ENCODE data around the gene FMC1.
A peak's percentile ranks its signal among the peaks of the same experiment; 100 is the strongest.
"Not testable (repeated sequence)": the region's sequence is repeated elsewhere in the genome, so short reads cannot be mapped to it uniquely, and the experiment has no call there.

FMC1 gene, protein sequence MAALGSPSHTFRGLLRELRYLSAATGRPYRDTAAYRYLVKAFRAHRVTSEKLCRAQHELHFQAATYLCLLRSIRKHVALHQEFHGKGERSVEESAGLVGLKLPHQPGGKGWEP

DNA sequence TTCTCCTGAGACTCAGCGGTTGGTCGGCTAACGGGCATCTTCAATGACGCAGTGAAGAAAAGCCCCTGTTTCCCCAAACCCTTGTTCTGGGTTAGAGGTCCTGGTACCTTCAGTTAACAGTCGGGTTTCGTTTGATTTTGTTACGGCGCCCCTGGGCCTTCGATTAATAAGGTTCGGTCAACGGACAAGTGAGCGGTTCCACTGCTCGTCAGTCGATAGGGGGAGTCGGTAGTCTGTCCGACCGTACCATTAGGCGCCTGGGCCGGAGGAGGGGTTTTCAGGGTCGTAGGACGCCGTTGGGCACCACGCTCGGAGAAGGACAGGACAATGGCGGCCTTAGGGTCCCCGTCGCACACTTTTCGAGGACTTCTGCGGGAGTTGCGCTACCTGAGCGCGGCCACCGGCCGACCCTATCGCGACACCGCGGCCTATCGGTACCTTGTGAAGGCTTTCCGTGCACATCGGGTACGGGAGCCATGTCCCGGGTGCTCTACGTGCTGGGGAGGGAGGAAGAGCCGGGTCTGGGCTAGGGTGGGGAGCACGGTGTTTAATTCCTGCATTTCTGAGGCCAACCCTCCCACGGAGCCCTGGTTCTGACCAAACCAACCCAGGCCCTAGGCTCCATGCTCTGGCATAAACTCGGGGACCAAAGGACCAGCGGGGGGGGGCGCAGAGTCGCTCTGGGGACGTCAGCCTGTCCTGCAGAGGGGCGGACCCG lies at the start of gene FMC1:
TSS of gene FMC1 (plus strand) at position 280 of the 718 bp plus-strand sequence. CDS start at position 328, 48 bp downstream.
- DNase-seq = peak; percentile 90

DNA sequence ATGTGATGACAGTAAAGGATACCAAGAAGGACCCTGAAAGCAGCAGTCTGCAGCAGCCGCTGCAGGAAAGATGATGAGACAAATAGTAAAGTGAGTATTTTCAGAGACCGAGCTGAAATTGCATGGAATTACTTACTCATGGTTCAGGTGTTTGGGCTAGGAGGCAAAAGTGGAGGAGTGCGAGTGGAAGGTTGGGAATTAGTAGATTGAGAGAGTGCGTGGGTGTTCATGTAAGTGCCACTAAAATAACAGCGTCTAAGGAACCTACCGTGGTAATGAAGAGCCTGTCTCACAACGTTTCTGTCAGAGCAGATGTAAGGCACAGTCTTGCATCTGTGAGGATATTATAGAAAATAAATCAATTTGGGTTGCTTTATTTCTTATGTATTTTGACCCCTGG lies 48.3 kb upstream of the FMC1 start:
- no peak for DNase-seq

DNA sequence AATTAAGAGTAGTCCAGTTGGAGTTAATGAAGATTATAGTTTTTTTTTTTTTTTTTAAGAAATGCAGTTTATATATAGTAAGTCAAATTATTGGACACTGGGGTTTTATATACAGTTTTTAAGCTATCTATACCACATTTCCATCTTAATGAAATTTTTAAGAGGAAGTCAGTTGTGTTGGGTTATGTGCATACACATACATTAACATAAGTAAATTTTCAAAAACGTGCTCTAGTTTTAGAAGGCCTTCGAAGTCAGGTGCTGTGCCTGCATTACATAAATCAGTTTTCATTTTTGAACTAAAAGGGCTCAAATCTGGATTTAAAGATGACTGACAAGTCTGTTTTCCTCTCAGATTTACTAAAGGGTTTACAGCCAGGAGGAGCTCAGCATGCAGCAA lies 47.6 kb upstream of the FMC1 start:
- DNase-seq = no peak

DNA sequence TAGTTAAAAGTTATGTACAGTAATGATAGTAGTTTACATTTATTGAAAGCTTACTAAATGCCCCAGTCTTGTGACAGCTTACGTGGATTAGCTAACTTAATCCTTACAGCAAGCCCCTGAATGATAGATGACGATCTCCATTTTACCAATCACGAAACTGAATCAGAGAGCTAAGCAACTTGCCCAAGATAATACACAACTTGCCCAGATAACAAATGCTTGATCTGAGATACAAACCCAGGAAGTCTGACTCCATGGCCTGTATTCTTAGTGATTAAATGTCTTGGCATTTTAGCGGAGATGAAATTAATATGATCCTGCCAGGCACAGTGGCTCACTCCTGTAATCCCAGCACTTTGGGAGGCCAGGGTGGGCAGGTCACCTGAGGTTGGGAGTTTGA lies 46.9 kb upstream of the FMC1 start:
- no peak for DNase-seq

DNA sequence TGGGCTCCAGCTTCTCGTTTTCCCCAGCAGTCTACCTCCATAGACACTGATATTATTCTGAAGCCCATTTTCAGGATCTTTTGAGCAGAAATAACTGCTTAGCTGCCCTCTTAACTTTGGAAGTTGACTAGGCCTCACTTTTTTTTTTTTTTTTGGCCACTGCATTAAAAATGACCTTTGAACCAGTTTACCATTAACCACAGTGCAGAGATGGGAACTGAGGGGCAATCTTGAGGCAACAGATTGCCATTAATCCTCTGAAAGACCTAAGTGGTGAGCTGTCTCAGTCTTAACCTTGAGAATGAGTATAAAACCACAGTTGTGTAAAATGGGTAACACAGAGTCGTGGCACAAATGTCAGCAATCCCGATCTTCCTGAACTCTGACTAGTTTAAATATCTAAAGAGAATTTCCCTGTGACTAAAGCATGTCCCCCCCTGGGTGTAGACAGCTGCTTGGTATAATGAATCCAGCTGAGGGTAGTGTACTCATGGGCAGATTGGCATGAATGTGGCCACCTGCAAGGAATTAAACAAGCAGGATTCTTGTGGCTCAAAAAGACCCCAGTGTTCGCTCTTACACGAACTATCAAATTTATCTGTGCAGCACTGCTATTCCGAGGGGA lies 46.1 kb upstream of the FMC1 start:
- DNase-seq = no peak

DNA sequence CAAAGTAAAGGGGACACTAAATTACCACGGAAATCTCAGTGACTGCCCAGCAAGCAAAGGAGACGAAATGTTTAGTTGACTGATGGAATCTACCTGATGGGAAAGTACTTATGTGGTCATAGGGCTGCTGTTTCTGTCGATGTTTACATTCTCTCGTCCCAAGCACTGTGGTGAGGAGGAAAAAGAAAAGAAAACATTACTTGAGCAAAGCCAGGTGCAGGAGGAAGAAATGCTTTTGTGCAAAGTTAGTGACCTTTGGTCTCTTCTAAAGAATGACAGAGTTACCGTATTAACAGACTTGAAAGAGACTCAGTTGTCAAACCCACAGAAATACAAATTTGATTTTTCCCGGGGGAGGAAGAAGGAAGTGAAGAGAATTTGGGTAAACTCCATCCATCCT lies 43.3 kb upstream of the FMC1 start:
- DNase-seq = no peak

DNA sequence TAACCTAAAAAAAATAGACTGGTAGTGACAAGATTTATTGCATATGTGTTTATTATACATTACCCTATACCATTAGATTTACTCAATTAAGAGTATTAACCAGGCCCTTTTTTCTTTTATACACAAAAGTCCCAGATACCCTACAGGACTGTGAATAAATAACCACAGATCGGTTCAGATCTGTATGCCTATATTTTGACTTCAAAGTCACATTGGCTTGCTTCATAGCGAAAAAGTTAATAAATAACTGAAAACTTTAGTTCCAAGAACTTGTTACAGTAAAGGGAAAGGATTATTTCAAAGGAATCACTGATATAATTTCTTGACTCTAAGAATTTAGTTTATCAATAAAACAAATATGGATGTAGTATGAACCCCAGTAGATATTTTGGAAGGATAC lies 41.8 kb upstream of the FMC1 start:
- no peak for DNase-seq

DNA sequence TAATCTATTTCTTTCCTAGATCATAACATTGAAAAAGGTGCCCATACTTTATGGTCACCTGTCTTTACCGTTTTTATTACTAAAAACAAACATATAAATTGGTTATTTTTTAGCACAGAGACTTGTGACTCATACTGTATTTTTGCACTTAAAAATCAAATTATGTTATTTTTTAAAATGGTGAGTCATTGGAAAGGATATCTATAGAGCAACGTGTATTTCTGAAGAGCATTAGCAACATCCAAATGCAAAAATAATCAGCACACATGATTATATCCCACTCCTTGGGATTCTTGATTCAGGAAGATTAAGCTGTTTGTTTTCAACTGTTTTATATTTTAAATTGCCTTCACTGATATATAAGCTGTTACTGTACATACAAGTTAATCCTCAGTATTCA lies 40.7 kb upstream of the FMC1 start:
- no peak for DNase-seq

DNA sequence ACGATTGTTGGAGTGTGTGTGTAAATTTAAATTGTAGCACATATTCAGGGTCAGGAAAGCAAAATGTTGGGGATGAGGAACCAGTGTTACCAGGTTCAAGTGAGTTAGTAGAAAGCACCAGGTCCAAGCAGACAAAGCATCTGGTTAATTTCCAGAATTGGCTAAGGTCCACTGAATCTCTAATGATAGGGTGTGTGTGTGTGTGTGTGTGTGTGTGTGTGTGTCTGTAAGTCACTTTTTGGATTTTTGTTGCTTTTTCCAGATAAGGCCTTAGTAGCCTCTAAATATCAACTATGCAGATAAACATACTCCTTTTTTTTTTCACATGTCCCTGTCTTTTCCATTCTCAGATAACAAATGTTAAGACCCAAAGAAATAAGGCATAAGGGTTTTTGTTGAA lies 36.6 kb upstream of the FMC1 start:
- DNase-seq = no peak

DNA sequence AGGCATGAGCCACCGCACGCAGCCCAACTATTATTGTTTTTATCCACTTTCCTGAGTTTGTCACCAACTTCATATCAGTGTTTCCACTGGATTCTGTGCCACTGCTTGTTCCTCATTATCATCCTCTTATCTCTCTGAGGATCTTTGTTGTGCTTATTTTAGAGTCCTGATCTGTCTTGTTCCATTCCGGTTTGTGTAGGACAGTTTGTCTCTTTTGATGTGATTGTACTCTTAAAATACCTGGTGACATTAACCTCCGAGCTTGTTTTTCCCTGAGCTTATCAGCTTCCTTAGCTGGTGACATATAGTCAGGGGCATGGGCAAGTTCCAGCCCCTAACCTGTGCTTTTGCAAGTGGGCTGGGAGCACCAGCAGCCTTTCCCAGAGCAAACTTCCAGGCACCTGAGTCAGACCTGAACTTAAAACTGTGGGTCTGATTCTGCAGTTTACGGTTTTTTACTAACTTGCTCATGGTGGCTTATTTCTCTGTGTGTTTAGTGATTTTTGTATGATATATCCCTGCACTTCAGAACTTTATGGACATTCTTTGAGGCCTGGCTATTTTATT lies 23.1 kb upstream of the FMC1 start:
- no peak for DNase-seq

DNA sequence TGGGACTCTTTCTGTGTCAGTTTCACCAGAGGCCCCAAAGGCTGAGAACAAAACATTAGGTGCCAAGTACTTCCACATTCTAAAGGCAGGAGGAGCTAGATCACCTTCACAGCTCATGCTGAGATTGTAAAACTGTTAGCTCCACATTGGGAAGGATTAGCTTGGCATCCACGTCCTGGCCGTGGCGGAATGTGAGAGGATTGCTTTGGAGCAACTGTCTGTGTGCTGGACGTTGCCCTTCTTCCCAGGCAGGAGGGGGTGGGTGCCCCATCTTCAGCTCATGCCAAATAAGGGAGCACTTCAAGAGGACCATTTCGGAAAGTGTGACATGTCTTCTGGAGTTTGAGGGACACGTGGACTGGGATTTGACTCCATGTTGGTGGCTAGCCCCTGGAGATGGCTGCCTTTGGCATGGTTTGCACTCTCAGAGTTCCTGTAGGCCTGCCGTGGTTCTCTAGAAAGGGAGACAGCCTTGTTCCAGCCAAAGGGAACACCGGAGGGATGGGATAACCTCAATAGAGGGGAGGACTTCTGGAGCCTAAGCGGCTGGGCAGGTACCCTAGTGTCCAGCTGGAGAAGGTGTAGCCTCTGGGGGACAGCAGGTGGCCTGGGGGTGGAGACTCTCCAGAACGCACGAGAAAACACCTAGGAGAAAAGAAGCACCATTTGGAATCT lies 19.9 kb upstream of the FMC1 start:
- DNase-seq = no peak

DNA sequence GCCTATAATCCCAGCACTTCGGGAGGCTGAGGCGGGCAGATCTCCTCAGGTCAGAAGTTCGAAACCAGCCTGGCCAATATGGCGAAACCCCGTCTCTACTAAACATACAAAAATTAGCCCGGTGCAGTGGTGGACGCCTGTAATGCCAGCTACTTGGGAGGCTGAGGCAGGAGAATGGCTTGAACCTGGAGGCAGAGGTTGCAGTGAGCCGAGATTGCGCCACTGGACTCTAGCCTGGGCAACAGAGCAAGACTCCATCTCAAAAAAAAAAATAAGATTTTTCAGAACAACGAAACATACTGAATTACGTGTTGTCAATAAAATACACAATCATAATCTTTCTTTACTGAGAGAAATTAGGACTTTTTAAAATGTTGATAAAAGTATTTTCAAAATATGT lies 16.4 kb upstream of the FMC1 start:
- DNase-seq = not testable (repeated sequence)

DNA sequence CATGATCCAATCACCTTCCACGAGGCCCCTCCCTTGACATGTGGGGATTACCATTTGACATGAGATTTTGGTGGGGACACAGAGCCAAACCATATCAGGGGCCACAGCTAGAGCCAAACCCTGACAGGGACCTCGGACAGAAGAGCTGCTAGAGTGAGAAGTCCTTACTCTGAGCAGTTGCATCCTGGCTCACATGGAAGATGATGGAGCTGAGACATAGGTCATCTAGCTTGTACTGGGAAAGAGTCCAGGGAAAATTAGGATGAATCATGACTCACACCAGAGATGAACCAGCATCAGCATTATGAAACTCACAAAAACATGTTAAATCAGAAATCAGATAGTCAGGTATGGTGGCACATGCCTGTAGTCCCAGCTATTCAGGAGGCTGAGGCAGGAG lies 12.8 kb upstream of the FMC1 start:
- no peak for DNase-seq

DNA sequence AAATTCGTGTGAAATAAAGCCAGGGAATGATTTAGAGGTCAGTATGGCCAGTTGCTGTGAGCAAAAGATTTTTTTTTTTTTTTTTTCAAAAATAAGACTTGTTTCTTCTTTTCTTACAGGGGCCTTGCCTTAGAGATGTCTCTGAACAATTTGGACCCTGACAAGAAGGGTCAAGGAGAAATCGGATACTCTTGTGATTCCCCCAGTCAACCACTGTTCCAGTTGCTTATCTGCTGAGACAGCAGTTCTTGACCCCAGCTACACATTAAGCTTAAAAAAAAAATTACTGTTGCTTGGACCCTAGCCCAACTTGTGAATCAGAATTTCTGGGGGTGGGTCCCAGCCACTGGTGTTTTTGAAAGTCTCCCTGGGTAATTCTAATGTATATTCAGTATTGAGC lies 12.0 kb upstream of the FMC1 start:
- no peak for DNase-seq

DNA sequence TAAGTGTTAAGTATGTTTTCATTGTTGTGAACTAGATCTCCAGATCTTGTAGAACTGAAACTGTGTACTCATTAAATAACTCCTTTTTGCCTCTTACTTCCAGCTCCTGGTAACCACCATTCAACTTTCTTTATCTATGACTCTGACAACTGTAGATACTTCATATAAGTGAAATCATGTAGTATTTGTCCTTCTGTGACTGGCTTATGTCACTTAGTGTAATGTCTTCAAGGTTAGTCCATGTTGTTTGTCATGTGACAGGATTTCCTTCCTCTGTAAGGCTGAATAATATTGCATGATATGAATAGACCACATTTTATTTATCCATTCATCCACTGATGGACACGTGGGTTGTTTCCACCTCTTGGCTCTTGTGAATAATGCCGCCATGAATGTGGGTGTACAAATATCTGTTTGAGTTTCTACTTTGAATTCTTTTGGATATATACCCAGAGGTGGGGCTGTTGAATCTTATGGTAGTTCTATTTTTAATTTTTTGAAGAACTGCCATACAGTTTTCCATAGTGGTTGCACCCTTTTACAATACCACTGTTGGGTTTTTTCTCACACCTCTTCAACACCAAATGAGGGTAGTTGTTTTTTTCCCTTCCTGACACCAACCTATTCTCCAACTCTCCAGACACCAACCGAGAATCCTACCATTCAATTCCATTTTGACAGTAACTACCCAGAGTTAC lies 10.7 kb upstream of the FMC1 start:
- no peak for DNase-seq

DNA sequence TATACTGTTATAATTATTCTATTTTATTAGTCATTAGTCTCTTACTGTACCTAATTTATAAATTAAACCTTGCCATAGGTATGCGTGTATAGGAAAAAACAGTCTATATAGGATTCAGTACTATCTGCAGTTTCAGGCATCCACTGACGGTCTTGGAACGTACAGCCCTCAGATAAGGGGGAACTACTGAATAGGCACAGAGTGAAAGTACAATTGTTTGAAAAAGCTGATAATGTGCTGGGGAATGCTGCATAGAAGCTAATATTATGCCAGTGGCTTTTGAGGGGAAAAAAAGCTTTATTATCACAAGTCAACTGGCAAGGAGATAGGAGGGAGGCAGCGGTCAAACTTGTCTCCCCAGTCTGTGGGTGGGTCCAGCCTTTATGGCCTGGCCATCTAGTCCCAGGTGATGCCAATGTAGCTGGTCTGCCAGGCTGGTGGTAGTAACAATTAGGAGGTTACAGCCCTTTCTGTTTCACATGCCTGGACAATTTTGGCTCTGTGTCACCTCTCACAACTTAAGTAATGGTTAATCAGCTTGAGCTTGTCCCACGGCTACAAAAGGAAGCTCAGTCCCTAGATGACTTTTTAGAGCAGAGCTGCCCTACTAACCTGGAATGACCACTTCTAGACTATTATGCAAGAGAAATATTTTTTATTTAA lies 8.3 kb upstream of the FMC1 start:
- no peak for DNase-seq

DNA sequence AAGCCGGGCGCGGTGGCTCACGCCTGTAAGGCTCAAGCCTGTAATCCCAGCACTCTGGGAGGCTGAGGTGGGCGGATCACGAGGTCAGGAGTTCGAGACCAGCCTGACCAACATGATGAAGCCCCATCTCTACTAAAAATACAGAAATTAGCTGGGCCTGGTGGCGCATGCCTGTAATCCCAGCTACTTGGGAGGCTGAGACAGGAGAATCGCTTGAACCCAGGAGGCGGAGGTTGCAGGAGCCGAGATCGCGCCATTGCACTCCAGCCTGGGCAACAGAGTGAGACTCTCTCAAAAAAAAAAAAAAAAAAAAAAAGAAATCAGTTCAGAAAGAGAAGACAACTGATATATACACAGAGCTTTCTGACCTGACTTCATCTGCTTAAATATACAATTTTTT lies 7.7 kb upstream of the FMC1 start:
- not testable (repeated sequence) for DNase-seq

DNA sequence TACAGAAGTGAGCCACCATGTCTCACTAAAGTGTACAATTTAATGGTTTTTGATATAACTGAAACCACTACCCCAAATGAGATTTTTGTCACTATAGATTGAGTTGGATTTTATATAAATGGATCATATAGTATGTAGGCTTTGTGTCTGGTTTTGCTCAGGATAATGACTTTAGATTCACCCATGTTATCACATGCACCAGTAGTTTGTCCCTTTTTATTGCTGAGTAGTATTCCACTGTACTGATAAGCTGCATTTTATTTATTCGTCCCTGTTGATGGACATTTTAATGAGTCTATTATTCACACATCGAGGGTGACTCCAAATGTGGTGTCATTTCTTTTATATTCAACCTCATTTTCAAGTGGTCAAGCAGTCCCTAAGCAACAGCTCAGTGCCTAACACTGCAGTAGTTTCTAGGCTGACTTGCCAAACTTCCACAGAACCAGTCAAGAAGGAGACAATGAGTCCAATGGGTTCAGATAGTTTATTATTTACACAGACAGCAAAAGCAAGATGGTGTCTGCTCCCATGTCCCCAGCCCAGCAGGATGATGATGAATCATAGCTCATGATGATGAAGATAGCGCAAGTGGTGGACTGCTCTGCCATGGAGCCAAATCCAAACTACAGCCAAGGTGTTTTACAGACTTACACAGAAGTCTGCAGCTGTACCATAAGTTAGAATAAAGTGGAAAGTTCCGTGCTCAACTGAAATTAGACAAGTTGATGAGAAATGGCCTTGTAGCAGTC lies 6.6 kb upstream of the FMC1 start:
- DNase-seq = no peak

DNA sequence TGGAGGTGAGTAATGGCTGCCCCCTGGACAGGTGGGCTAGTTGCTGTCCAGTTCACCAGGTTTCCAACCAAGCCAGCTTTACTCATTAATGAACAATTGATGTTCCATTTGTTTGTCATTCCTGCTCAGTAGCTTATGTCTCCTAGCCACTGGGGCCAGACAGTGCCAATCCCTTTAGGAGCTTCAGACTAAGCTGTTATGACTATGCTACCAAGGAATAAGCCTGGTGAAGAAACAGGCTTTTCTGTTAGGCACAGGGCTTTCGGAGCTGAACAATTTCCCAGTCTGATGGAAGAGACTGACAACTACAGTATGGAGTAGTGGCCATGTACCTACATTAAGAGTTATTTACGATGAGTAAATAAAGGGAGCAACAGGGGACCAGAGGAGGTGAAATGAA lies 2.1 kb upstream of the FMC1 start:
- no peak for DNase-seq

DNA sequence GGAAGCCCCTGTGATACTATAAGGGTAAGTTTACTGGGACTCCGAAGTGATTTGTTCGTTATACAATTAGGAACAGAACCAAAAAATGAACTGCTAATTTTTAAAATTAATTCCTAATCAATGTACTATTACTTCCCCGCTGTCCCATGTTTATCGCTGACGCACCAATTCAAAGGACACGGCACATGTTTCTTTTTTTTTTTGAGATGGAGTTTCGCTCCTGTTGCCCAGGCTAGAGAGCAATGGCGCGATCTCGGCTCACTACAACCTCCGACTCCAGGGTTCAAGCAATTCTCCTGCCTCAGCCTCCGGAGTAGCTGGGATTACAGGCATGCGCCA lies 1.5 kb upstream of the FMC1 start:
- DNase-seq = no peak

DNA sequence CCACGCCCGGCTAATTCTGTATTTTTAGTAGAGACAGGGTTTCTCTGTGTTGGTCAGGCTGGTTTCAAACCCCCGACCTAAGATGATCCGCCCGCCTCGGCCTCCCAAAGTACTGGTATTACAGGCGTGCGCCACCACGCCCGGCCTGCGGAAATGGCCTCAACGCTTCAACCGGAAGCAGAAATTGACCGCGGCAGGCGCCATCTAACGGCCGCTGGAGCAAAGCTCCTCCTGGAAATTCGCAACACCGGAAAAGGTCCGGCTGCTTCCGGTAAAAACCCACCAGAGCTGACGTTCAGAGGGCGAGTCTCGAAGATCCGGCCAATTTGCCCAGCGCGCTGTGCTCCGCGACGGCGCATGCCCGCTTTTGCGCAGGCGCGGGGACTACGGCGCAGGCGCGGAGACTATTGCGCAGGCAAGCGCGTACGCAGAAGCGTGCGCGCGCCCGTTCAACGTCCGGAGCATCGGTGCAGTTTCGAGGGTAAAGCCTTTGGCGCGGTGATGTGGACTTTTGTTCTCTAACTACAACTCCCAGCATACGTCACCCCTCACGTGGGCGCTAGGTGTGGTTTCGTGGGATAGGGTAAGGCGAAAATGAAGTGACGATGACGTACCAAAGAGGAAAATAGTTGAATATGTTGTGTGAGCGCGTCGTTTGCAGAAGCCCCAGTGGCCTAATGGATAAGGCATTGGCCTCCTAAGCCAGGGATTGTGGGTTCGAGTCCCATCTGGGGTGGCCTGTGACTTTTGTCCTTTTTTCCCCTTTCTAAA lies 915 bp upstream of the FMC1 start:
- peak; percentile 99 for DNase-seq

DNA sequence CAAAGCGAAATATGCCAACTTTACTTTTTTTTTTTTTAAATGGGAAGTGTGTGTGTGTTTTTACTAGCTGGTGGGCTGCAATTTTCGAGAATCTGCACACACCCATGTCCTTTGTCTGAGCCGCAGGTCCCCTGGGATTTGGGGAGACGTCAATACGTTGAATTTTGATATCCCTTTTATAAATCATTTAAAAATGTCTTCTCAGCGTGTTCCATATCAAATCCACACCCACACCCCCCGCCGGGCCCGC lies 404 bp upstream of the FMC1 start:
- DNase-seq = no peak

Measured in stimulated activated CD4-positive, alpha-beta T cell treated with anti-CD3 and anti-CD28 coated beads, Interleukin-4, amount 100 ng/mL, for 24 hours (primary cell).